ENCODE results near the gene SLC26A11. TPM values are rescaled to one million over a fixed set of nuclear protein-coding genes. Genes with fewer than 3 reads are reported as not detected.

SLC26A11 gene
- total RNA-seq, 1 experiment from 2014 or later, result 26.5 TPM

DNA sequence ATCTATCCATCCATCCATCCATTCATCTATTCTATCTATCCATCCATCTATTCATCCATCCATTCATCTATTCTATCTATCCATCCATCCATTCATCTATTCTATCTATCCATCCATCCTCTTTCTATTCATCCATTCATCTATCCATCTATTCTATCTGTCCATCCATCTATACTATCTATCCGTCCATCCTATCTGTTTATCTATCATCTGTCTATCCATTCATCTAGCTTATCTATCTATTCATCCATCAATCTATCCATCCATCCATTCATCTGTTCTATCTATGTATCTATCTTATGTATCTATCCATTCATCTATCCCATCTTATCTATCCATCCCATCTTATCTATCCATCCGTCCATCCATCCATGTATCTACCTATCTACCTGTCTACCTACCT, 49.2 kb downstream of the SLC26A11 start:
- no peak overlapping the region for H3K4me2 ChIP-seq (ENCODE audit: insufficient read depth, insufficient read length, low read length)

More for the DNA sequence above, 49.2 kb downstream of the SLC26A11 start:
- H3K4me3 Mint-ChIP-seq, result no peak overlapping the region
- peaks cover 6 to 7% of the 10 kb centered on the region in 2 experiments for H3K4me1 Mint-ChIP-seq
- H3K23me2 ChIP-seq (ENCODE audit: insufficient read length, low read depth, low read length, poor library complexity, severe bottlenecking), result no peaks in the 10 kb centered on the region
- no peak overlapping the region for H2BK12ac ChIP-seq (ENCODE audit: insufficient read length, low read depth, low read length)
- H3K9ac ChIP-seq (ENCODE audit: extremely low read depth, insufficient read length, low read length), result no peak overlapping the region
- no peak overlapping the region for H2AFZ ChIP-seq (ENCODE audit: low read length)
- peaks cover 9% of the 10 kb centered on the region; the same call in 1 of the 2 replicates for H3K4me1 ChIP-seq (ENCODE audit: insufficient read depth, low read length)
- WGBS (ENCODE audit: extremely low coverage, insufficient read length, low lambda C conversion rate), result 100% methylated on average over 2 of the region's 2 CpGs
- no peaks in the 10 kb centered on the region for H4K20me1 ChIP-seq (ENCODE audit: control insufficient read depth, insufficient read depth, insufficient read length)
- H4K5ac ChIP-seq (ENCODE audit: insufficient read length, low read depth, low read length), result no peak overlapping the region
- no peaks in the 10 kb centered on the region for H3K79me2 ChIP-seq (ENCODE audit: insufficient read depth, low read length)
- no peak overlapping the region for H2BK15ac ChIP-seq (ENCODE audit: low read depth, low read length)
- no peak for TF ChIP-seq CTCF (conservative IDR thresholded peaks at IDR 0.05)
- no peak overlapping the region for H2AK5ac ChIP-seq (ENCODE audit: insufficient read length, low read length)
- no peak overlapping the region for H2BK20ac ChIP-seq (ENCODE audit: low read depth, low read length, poor library complexity, severe bottlenecking)
- no peak overlapping the region for H3K4ac ChIP-seq (ENCODE audit: low read depth, low read length)
- H4K8ac ChIP-seq (replicated peaks; ENCODE audit: insufficient read length, low read depth, low read length), result no peak overlapping the region
- no peak overlapping the region for H3K27ac Mint-ChIP-seq
- DNase-seq, result no peak
- H3K9me3 ChIP-seq (ENCODE audit: control insufficient read depth, low read depth, low read length), result no peaks in the 10 kb centered on the region
- no peak overlapping the region for H3K14ac ChIP-seq (ENCODE audit: insufficient read depth, low read length)
- no peaks in the 10 kb centered on the region for H3K79me1 ChIP-seq (ENCODE audit: insufficient read depth, low read depth, low read length, poor library complexity, severe bottlenecking)
- H2BK120ac ChIP-seq (ENCODE audit: low read depth, low read length, poor library complexity, severe bottlenecking), result no peak overlapping the region
- no peak overlapping the region for H3K56ac ChIP-seq (ENCODE audit: insufficient read length, low read depth, low read length)
- H4K91ac ChIP-seq (ENCODE audit: insufficient read length, low read depth, low read length), result no peak overlapping the region
- H3K27me3 Mint-ChIP-seq (ENCODE audit: low read depth), result no peaks in the 10 kb centered on the region
- H3K9me3 Mint-ChIP-seq, result peaks cover 0 to 2% of the 10 kb centered on the region in 2 experiments; a peak in 2 of 5 replicates
- H3K36me3 Mint-ChIP-seq (ENCODE audit: insufficient read depth in 1 of 3, low read depth in 3 of 3), result peaks cover 19 to 35% (median 22%) of the 10 kb centered on the region in 3 experiments
- no peak overlapping the region for H3K27ac ChIP-seq (ENCODE audit: insufficient read length, low read depth, low read length)
- no peak overlapping the region for H3T11ph ChIP-seq (ENCODE audit: low read length)
- H2BK5ac ChIP-seq (ENCODE audit: insufficient read length, low read length), result no peak overlapping the region
- no peak overlapping the region for H3K18ac ChIP-seq (ENCODE audit: insufficient read length, low read depth, low read length)
- H3K27me3 ChIP-seq (ENCODE audit: insufficient read depth, low read length), result no peaks in the 10 kb centered on the region
- H3K23ac ChIP-seq (ENCODE audit: insufficient read length, low read depth, low read length), result no peak overlapping the region
